ENCODE measurements around the gene WASF3.
"Not testable (repeated sequence)": the region's sequence is repeated elsewhere in the genome, so short reads cannot be mapped to it uniquely, and the experiment has no call there.

WASF3 gene

GRCh38 chr13:26706381-26706780 lies 148.9 kb downstream of the WASF3 start:
- in situ Hi-C loops (cut with HindIII; ENCODE audit: low sequenced_read_pairs): no loop called here

GRCh38 chr13:26707122-26708006 lies 149.9 kb downstream of the WASF3 start:
- in situ Hi-C loops (cut with HindIII; ENCODE audit: low sequenced_read_pairs): no loop called here

- in situ Hi-C loops (cut with HindIII; ENCODE audit: low sequenced_read_pairs): no loop called here
Observed at GRCh38 chr13:26708007-26708297, 150.5 kb downstream of the WASF3 start.

GRCh38 chr13:26709461-26709860 lies 152.0 kb downstream of the WASF3 start:
- in situ Hi-C loops (cut with HindIII; ENCODE audit: low sequenced_read_pairs): no loop called here

- in situ Hi-C loops (cut with HindIII; ENCODE audit: low sequenced_read_pairs): no loop called here
Observed at GRCh38 chr13:26710166-26710565, 152.7 kb downstream of the WASF3 start.

GRCh38 chr13:26711211-26711610 lies 153.7 kb downstream of the WASF3 start:
- in situ Hi-C loops (cut with HindIII; ENCODE audit: low sequenced_read_pairs): no loop called here

GRCh38 chr13:26713341-26713740 lies 155.9 kb downstream of the WASF3 start:
- in situ Hi-C loops (cut with HindIII; ENCODE audit: low sequenced_read_pairs): no loop called here

GRCh38 chr13:26716984-26717383 lies 159.5 kb downstream of the WASF3 start:
- in situ Hi-C loops (cut with HindIII; ENCODE audit: low sequenced_read_pairs): no loop called here

- in situ Hi-C loops (cut with HindIII; ENCODE audit: low sequenced_read_pairs): no loop called here
Observed at GRCh38 chr13:26718146-26718545, 160.7 kb downstream of the WASF3 start.

- in situ Hi-C loops (cut with HindIII; ENCODE audit: low sequenced_read_pairs): no loop called here
Observed at GRCh38 chr13:26718872-26719271, 161.4 kb downstream of the WASF3 start.

- in situ Hi-C loops (cut with HindIII; ENCODE audit: low sequenced_read_pairs): no loop called here
Observed at GRCh38 chr13:26719356-26719945, 162.0 kb downstream of the WASF3 start.

GRCh38 chr13:26721251-26722121 lies 164.0 kb downstream of the WASF3 start:
- in situ Hi-C loops (cut with HindIII; ENCODE audit: low sequenced_read_pairs): no loop called here

GRCh38 chr13:26722321-26722720 lies 164.8 kb downstream of the WASF3 start:
- in situ Hi-C loops (cut with HindIII; ENCODE audit: low sequenced_read_pairs): no loop called here

GRCh38 chr13:26723620-26724019 lies 166.1 kb downstream of the WASF3 start:
- in situ Hi-C loops (cut with HindIII; ENCODE audit: low sequenced_read_pairs): not testable (repeated sequence)

- in situ Hi-C loops (cut with HindIII; ENCODE audit: low sequenced_read_pairs): no loop called here
Observed at GRCh38 chr13:26726684-26727083, 169.2 kb downstream of the WASF3 start.

GRCh38 chr13:26727122-26727521 lies 169.6 kb downstream of the WASF3 start:
- in situ Hi-C loops (cut with HindIII; ENCODE audit: low sequenced_read_pairs): no loop called here

- in situ Hi-C loops (cut with HindIII; ENCODE audit: low sequenced_read_pairs): no loop called here
Observed at GRCh38 chr13:26727633-26728032, 170.2 kb downstream of the WASF3 start.

GRCh38 chr13:26735677-26736076 lies 178.2 kb downstream of the WASF3 start:
- in situ Hi-C loops (cut with HindIII; ENCODE audit: low sequenced_read_pairs): no loop called here

Measured in endothelial cell of hepatic sinusoid (primary cell).